ENCODE measurements around the gene EGLN2. TPM values are rescaled to one million over a fixed set of nuclear protein-coding genes. Genes with fewer than 3 reads are reported as not detected.
"Not testable (repeated sequence)": the region's sequence is repeated elsewhere in the genome, so short reads cannot be mapped to it uniquely, and the experiment has no call there.

Gene EGLN2
- polyA plus RNA-seq, 1 donor = 46.1 TPM

GRCh38 chr19:40819479-40820234 lies 20.7 kb downstream of the EGLN2 start:
- not testable (repeated sequence) for DNase-seq

- no peak for DNase-seq
Observed at GRCh38 chr19:40822161-40822560, 23.2 kb downstream of the EGLN2 start.

- not testable (repeated sequence) for DNase-seq
Observed at GRCh38 chr19:40822704-40823553, 23.9 kb downstream of the EGLN2 start.

GRCh38 chr19:40824916-40825315 lies 25.9 kb downstream of the EGLN2 start:
- DNase-seq = not testable (repeated sequence)

DNA sequence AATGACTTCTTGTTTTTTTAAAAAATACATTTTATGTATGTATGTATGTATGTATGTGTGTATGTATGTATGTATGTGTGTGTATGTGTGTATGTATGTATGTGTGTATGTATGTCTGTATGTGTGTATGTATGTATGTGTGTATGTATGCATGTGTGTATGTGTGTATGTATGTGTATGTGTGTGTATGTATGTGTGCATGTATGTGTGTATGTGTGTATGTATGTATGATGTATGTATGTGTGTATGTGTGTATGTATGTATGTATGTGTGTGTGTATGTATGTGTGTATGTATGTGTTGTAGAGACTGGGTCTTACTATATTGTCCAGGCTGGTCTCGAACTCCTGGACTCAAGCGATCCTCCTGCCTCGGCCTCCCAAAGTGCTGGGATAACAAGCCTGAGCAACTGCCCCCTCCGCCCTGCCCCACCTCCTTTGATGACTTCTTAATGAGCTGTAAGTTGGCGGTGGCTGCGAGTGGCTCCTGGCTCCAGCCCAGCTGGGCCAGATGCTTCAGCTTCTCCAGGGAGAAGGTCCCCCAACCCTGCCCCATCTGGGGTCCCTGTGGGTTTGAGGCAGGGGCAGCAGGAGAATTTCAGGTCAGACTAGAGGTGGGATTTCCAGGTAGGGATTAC lies 26.6 kb downstream of the EGLN2 start:
- not testable (repeated sequence) for DNase-seq

GRCh38 chr19:40826312-40826698 lies 27.3 kb downstream of the EGLN2 start:
- DNase-seq = not testable (repeated sequence)

- not testable (repeated sequence) for DNase-seq
Observed at GRCh38 chr19:40826699-40827385, 27.9 kb downstream of the EGLN2 start.

- DNase-seq = no peak
Observed at GRCh38 chr19:40827386-40828247, 28.6 kb downstream of the EGLN2 start.

DNA sequence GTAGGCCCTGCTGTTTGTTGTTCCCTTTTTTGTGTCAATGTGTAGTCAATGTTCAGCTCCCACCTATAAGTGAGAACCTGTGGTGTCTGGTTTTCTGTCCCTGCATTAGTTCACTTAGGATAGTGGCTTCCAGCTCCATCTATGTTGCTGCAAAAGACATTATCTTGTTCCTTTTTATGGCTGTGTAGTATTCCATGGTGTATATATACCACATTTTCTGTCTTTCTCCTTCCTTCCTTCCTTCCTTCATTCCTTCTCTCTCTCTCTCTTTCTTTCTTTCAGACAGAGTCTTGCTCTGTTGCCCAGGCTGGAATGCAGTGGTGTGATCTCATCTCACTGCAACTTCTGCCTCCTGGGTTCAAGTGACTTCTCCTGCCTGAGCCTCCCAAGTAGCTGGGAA lies 30.2 kb downstream of the EGLN2 start:
- no peak for DNase-seq

DNA sequence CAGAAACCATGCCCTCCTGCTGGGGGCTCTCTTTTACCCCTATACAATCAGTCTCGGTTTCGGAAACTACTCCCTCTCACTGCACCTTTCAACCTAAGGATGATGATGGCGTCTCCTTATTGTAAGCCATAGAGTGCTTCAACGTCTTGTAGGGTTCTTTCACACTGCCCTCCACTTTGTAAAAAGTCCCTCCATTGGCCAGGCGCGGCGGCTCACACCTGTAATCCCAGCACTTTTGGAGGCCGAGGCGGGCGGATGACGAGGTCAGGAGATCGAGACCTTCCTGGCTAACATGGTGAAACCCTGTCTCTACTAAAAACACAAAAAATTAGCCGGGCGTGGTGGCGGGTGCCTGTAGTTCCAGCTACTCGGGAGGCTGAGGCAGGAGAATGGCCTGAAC lies 31.8 kb downstream of the EGLN2 start:
- not testable (repeated sequence) for DNase-seq

DNA sequence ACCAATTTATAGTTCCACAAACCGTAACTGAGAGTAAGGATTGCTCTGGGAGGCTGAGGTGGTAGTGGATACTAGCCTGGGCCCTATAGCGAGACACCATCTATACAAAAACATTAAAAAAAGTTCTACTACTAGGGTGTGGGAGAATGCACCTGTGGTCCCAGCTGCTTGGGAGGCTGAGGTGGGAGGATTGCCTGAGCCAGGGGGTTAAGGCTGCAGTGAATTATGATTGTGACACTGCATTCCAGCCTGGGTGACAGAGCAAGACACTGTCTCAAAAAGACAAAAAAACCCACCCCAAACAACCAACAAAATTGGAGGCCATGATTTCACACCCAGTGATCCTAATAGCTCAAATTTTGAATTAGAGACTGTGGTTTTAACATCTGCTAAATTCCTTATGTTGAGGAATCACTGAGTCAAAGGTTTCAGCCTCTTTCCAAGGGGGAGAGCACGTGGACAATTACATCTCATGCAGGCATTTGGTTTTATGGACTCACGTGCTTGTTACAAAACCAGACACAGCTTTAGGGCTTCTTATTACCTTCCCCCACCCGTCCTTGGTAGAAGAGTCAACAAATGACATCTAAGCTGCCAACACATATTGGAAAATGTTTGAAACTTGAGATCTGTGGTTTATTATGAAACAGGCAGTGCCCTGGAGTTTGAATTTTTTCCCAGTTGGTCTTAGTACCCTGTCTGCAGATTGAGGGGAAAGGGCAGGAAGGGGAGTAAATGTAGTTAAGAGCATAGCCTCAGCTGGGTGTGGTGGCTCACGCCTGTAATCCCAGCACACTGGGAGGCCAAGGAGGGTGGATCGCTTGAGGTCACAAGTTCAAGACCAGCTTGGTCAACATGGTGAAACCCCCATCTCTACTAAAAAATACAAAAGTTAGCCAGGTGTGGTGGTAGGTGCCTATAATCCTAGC lies 32.8 kb downstream of the EGLN2 start:
- DNase-seq = no peak

DNA sequence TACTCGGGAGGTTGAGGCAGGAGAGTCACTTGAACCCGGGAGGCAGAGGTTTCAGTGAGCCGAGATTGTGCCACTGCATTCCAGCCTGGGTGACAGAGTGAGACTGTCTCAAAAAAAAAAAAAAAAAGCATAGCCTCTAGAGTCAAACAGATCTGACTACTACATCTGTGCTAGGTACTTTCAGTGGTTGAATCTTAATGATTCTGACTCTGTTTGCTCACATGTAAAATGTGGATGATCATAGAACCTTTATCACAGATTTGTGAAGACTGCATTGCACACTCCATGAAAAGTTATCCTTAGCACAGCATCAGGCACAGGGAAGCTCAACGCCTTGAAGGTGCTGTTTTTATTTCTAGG lies 33.4 kb downstream of the EGLN2 start:
- not testable (repeated sequence) for DNase-seq

DNA sequence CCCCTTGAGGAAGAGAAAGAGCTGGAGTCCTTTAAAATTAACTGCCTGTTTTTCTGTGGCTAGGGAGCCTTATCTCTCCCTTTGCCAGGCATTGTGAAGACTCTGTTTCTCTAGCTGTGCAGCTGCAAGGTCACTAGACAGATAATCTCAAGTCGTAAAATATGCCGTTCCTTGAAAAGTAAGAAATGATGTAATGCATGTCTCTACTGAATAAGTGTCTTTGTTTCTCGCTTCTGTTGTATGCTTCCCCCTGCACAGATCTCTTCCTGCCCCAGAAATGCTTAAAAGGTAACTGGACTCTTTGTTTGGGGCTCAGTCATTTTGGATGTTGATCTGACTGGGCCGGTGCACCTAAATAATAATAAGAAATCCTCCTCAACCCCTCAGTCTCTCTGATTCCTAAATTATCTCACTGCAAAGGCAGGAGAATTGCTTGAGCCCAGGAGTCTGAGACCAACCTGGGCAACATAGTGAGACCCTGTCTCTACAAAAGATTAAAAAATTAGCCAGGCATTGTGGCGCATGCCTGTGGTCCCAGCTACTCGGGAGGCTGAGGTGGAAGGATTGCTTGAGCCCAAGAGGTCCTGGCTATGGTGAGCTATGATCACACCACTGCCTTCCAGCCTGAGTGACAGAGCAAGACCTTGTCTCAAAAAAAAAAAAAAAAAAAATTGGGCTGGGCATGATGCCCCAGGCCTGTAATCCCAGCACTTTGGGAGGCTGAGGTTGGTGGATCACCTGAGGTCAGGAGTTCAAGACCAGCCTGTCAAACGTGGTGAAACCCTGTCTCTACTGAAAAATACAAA lies 34.9 kb downstream of the EGLN2 start:
- not testable (repeated sequence) for DNase-seq

DNA sequence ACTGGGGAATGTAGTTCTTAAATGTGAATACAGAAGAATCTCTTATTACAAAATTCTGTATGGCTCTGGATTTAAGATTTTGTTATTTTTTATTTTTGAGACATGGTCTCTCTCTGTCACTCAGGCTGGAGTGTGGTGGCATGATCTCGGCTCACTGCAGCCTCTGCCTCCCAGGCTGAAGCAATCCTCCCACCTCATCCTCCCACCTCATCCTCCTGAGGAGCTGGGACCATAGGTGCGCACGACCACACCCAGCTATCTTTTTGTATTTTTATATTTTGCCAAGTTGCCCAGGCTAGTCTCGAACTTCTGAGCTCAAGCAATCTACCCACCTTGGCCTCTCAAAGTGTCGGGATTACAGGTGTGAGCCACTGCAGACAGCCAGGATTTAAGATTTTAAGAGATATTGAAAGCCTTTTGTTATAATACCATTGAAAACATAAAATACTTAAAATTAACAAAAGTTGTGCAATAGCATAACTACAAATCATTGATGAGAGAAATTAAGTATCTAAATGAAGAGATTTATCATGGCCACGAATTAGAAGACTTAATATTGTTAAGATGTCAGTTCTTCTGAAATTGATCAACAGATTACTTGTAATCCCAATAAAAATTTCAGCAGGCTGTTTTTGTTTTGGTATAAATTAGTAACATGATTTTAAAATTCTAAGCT lies 37.9 kb downstream of the EGLN2 start:
- DNase-seq = no peak

- DNase-seq = not testable (repeated sequence)
Observed at GRCh38 chr19:40838477-40838876, 39.5 kb downstream of the EGLN2 start.

GRCh38 chr19:40842012-40842411 lies 43.0 kb downstream of the EGLN2 start:
- not testable (repeated sequence) for DNase-seq

- DNase-seq = not testable (repeated sequence)
Observed at GRCh38 chr19:40842997-40843652, 44.1 kb downstream of the EGLN2 start.

DNA sequence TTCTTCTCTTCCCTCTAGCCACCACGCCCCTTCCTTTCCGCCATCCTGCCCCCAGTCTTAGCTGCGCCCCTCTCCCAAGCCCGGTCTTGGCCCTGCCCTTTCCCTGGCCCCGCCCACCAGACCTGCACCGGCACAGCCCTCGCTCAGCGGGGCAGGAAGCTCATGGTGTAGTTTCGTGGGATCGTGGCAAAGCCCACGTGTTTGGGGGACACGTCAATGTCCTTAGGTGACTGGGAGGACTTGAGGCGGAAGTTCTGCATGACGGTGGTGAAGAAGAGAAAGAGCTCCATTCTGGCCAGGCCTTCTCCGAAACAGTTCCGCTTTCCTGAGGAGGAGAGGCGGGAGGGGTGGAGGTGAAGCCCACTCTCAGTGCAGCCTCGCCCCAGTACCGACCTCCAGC lies 44.7 kb downstream of the EGLN2 start:
- not testable (repeated sequence) for DNase-seq
